ENCODE measurements around the gene CXXC4. TPM values are rescaled to one million over a fixed set of nuclear protein-coding genes. Genes with fewer than 3 reads are reported as not detected.

The CXXC4 gene
- total RNA-seq: not detected in 2 replicates

DNA sequence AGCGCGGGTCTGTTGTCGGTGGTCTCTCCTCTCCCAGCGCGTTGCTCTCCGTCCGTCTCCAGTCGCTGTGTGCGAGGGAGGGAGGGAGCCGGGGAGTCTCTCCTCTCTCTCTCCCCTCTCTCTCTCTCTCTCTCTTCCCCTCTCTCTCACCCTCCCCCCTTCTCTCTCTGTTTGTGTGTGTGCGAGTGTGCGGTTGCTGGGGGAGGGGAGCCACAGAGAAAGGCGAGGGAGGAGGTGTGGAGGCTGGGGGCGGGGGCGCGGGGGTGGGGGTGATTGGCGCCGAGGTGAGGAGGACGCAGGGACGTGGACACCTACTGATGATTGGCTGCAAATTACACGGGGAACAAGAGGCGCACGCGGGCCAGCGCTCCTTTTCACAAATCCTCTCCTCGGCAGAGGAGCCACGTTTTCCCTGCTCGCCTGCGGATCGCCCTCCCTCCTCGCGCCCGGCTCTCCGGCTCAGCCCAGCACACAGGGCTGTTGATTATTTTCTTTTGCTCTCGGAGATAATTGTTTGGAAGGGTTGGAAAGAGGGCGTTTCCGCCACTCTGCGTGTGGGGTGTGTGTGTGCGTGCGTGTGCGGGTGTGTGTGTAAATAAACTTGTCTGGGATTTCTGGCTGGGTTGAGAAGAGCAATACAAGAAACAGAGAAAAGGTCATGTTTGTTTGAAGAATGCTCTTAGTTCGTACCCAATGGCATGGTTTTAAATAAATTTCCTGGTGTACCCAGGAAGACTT is at the start of gene CXXC4:
TSS of gene CXXC4 (minus strand) at position 73 of the 738 bp plus-strand sequence. CDS start 3,092 bp downstream, outside the sequence.
- intact Hi-C loops (cut with micrococcal nuclease): loop anchor here (5.0 to 10.0 kb wide), 2 partner anchors 652 to 980 kb away; partner anchors contain the start of genes PPA2 and TET2

DNA sequence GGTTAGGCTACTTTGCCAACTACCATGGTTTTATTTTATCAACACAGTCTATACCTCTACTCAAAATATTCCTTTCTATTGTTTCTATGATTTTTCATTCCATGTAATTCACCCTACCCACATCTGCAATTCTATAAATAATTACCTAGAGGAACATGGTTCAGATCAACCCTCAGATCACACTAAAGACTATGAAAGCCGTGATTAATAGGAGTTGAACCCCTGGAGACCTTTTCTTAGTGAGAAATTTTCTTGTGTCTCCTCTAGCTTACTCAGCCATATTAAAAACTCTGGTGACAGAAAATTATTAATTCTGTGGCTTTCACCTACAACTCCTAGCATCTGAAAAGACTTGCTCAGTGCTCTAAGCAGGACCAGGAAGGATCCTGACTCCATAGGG is 38.5 kb upstream of the CXXC4 start:
- intact Hi-C loops (cut with micrococcal nuclease): no loop called here

DNA sequence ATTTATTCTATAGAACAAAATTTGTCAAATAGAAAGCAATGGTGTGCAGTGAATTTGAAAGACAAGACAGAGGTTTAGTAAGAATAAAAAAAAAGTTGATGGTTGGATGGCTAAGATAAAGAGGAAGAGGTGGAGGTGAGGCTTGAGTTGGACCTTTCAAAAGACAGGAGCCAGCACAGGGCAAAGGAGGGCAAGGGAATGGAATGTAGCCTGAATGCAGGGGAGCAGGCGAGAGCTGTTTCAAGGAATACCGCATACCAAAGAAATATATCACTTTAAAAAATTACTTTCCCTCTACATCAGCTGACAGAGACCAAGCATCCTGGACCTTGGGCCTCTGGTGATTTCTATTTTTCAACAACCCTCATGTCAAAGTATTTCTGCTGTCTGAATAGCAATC is 38.0 kb upstream of the CXXC4 start:
- intact Hi-C loops (cut with micrococcal nuclease): no loop called here

DNA sequence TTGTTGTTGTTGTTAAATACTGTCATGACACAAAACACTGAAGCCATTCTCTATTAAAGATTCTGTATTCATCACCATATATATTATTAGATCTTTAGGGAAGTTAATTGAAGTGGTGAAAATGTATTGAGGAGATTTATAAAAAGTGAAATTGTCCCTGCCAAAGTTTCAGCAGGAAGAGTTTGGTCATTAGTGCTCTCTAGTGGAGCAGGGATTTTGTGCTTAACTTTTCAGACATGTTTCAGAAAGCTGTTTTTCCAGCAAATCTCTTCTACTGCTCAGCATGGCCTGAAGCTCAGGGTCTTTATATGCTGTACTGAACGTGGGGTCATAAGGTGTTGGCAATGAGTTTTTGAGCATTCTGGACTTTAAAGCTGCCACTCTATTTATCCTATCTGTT is 36.7 kb upstream of the CXXC4 start:
- intact Hi-C loops (cut with micrococcal nuclease): no loop called here

DNA sequence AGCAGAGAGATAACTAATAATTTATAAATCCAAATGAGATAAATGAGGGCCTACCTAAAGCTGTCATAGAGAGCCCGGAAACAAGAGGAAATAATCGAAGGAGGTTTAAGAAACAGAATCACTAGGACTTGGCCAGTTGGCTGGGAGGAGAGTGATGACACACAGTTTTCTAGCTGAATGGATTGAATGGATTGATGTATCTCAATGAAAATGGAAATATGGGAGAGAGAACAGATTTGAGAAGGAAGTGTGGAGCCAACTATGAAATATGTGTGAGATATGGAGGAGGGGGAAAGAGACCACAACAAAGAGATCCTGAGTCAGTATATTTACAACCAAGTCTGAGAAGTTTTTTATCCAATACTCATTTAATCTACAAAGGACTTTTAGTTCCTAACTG is 35.7 kb upstream of the CXXC4 start:
- intact Hi-C loops (cut with micrococcal nuclease): no loop called here

DNA sequence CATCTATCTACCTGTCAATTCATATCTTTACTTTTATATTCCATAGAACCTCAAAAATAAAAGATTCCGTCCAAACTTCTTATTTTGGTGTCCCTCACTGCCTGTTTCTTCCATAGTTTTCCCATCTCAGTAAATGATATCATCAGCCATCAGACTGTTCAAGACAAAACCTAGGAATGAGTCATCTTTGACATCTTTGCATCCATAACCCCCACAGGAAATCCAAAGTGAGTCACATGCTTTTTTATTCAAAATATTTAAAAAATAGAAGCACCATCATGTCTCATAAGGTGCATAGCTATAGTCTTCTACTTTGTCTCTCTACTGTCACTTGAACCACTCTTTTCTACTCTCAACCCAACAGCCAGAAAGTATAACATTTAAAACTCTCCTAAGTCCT is 29.9 kb upstream of the CXXC4 start:
- intact Hi-C loops (cut with micrococcal nuclease): no loop called here

DNA sequence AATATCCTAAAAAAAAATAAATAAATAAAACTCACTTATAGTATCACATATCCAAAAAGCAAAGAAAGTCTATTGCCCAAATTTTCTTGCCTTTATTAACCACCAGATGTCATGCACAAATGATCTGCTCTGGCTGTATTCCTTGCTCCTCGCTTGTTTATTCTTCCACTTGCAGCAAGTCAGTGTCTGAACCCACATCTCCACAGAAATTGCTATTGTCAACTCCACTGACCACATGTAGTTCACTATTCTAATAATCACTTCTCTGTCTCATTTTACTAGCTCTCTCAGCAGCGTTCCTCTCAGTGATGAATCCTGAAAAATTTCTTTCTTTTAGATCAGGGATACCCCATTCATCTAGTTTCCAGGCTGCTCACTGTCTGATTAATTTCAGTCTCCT is 29.3 kb upstream of the CXXC4 start:
- intact Hi-C loops (cut with micrococcal nuclease): no loop called here

DNA sequence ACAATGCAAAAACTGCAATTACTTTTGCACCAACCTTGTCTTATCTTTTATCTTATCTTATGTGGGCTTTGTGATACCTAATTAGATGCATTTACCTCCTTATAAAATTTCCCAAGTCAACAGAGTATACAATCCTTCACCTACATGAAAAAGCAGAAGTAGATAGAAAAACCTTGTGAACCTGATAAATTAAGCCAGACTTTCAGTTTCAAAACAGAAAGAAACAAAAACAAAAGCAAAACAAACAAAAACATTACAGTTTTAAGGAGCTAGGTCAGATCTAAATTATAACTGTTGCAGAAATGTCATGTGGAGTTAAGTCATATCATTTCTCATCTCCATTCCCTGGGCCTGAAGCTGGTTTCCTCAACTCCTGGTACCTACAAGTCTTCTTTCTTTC is 24.9 kb upstream of the CXXC4 start:
- intact Hi-C loops (cut with micrococcal nuclease): no loop called here

DNA sequence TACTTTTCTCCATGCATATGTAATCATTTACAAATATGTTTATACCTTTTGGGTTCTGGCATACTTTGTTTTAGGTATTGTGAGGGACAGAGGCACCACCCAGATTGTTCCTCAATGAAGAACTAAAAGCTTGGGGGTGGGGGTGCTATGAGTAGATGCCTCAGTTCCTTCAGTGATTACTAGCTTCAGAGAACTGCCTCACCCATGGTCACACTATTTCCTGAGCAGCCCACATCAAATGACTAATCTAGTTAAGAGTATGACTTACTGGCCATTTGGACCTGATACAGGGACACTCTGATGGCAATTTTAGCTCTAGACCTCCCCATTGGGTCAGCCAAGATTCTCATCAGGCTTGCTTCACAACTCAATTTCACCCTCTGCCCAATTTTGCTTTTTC is 22.2 kb upstream of the CXXC4 start:
- intact Hi-C loops (cut with micrococcal nuclease): no loop called here

DNA sequence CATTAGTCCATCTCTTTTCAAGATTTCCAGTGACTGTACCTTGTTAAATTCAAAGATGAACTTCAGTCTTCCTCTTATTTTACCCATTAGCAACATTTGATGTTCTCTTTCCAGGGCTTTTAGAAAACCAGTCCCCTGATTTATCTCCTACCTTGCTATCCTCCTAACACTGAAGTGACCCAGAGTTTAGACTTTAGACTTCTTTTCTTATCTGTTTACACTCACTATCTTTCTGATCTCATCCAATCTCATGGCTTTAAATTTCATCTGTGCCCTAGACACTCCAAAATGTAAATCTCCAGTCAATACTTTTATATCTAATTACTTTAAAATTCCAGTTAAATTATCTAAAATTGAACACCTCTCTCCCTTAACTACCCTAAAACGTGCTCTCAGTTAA is 13.5 kb upstream of the CXXC4 start:
- intact Hi-C loops (cut with micrococcal nuclease): no loop called here

DNA sequence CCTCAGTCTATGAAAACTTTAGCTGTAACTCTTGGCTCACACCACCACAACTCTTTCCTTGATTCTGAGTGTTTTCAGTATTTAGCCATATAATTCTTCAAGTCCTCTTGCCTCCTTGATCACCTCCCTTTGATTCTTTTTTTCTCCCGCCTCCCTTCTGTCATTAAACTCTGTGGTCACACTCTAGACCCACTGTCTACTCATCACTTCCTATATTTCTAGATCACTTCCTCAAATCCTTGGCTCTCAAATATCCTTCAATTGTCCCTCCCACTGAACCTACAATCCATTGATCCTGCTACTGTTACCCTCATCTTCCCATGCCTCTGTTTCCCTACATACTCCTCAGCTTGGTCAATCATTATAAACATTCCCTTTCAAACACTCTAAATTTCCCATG is 12.4 kb upstream of the CXXC4 start:
- intact Hi-C loops (cut with micrococcal nuclease): no loop called here

DNA sequence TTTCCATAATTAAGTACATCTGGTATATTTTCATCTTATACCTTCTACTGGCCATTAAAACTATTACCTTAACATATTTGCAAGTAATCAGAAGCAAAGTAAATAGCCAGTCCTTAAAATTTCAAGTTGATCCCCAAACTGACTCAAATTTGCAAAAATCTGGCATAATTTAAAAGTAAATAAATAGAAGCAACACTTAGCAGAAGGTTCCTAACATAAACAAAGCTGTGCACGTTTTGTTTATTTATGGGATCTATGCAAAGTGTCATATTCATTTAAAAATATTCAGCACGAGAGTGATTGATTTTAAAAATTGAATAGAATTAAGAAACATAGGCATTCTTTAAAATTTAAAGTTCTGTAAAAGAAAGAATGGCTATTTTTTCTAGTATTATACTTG is 9.8 kb upstream of the CXXC4 start:
- intact Hi-C loops (cut with micrococcal nuclease): no loop called here

DNA sequence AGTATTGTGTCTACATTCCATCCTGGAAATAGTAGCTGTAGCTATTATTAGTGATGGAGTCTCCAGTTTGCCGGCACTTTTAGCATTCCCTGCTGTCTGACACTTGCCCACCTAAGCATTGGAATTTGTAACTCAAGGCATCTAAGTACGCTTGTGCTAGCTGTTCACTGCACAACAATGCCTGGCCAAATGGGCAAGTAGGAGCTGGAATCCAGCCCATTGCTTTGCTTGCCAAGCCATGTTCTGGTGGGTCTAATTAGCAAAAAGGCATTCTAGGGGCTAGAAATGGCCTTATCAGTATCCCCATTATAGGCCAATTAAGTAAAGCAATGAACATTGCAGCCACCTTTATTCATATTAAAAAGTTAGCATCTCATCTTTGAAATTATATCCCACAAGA is 7.8 kb upstream of the CXXC4 start:
- intact Hi-C loops (cut with micrococcal nuclease): no loop called here

DNA sequence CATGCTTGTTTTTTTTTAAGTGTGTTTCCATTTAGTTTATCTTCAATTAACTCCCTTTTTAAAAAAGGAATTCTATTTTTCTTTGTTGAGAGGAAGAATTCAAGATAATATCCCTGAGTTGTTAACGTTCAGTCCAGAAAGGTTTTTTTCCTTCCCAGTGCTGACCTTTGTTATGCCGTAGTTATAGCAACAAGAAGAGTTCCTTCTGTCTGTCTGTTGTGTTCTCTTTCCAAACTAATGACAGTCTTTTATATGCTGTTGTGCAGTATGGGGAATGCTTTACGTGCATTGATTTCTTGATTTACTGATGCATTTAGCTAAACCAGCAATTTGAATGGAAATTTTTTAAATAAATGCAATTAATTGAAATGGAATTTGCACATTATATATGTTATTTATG is 6.6 kb upstream of the CXXC4 start:
- intact Hi-C loops (cut with micrococcal nuclease): no loop called here

DNA sequence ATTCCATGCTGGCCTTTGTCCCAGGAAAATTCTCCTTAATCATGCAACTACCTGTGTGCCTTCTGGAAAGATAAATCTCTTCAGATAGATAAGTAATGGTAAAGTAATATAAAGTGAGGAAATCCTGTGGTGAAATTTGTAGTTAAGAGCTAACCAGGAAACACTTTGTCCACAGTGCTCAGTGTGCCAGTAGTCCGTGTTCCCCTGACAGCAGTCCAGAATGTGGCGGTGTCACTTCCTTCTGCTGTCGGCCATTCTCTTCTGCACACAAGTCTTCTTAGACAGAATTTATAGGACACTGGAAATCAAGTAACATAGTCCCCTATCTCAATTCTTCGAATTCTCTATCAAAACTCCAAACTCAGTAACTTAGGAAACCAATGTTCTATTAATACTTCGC is 5.7 kb upstream of the CXXC4 start:
- intact Hi-C loops (cut with micrococcal nuclease): no loop called here

DNA sequence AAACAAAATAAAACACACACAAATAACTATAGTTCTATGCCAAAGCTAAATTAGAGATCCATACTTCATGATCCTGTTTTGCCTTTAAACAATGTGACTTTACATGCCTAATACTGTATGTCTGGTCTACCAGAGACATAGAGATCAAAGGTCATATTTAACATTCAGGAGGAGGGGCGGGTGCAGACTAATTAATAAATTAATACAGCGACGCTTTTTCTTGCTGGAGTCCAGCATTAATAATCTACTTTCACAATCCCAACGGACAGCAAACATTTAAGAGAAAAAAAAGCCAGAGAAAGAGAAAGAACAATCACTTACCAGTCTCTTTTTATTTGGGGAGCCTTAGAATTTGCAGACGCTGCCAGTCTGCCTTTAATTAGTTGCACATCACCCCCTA is 509 bp downstream of the CXXC4 start:
- intact Hi-C loops (cut with micrococcal nuclease): loop anchor here (5.0 to 10.0 kb wide), 2 partner anchors 653 to 981 kb away; partner anchors contain the start of genes PPA2 and TET2

DNA sequence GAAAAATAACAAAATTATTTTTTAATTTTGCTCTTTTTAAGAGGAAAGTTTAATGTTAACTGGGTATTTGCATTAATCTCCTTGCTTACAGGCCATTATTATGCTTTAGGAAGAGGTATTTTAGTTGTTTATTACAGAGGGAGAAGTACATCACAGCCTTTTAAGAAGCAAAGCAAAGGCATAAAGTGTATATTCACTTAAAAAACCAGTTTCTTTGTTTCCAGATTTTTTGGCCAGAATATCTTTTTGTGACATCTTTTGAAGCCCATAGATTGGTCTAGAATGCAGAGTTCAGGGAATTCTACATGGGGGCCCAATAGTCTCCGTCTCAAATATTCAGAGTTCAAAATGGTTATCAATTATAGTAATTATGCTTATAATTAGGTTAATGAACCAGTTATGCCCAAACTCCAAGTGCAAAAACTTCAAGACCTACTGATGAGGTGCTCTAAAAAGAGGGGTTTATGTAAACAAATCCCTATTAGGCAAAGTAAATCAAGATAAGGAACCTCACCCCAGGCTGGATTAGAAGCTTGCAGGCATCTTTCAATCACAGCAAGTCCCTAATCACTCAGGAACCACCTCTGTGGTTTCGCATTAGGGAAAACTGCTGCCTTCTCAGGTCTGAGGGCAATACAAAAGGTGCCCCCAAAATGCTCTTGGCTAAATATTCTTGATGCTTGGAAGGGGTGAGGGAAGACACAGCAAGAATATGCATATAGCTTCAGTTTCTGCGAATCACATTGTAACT is 1.4 kb downstream of the CXXC4 start:
- intact Hi-C loops (cut with micrococcal nuclease): loop anchor here (5.0 to 10.0 kb wide), 2 partner anchors 654 to 982 kb away; partner anchors contain the start of genes PPA2 and TET2

DNA sequence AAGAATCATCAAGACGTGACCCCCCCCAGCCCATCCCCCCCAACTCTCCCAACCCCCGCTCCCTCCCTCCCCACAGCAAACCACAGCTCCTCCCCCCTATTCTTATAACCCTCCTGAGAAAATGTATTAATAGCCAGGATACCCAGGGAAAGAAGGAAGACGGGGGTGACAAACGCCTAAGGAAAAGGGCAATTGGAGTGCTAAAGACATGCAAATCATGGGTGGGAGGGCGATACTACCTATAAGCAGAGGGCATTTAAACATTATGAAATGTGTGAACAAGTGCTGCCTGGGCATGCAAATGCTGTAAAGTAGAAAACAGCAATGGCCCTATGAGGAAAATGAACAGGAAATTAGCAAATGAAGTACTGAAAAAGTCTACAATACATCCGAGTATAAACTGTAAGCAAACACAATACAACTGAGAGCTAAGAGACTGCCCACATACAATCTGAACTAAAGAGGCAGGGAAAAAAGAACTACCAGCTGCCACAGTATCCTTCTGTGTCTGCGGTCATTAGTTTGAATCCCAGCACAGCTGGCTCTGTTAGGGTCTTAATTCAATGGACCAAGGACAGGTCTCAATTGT is 2.4 kb downstream of the CXXC4 start:
- intact Hi-C loops (cut with micrococcal nuclease): loop anchor here (5.0 to 10.0 kb wide), 2 partner anchors 655 to 983 kb away; partner anchors contain the start of genes PPA2 and TET2

DNA sequence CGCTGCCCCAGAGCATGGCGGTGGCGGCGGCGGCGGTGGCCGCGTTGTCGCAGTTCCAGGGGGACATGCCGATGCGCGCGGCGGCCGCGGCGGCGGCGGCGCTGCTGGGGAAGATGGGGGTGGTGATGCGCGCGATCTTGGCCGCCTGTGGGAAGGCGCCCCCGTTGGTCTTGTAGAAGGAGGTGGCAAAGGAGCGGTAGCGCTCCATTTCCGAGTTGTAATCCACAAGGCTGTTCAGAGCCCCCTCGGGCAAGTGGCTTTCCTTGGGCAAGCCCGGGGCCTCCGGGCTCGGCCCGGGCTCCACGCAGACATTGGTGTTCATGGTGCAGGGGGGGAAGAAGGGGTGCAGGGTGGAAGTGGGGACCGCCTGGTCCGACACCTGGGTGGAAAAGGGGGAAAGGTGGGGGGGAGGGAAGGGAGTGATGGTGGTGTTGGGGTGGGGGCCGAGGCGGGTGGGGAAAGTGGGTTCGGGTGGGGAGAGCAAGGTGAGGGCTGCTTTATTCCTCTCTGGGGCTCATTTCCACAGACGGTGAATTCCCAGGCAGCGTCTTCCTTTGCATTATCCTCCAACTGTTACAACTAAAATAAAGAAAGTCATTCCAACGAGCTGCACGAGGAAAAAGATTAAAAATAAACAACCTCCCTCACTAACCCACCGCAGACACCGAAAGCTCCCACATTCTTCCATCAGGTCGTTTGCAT is 3.1 kb downstream of the CXXC4 start:
- intact Hi-C loops (cut with micrococcal nuclease): loop anchor here (5.0 to 10.0 kb wide), 2 partner anchors 656 to 983 kb away; partner anchors contain the start of genes PPA2 and TET2

DNA sequence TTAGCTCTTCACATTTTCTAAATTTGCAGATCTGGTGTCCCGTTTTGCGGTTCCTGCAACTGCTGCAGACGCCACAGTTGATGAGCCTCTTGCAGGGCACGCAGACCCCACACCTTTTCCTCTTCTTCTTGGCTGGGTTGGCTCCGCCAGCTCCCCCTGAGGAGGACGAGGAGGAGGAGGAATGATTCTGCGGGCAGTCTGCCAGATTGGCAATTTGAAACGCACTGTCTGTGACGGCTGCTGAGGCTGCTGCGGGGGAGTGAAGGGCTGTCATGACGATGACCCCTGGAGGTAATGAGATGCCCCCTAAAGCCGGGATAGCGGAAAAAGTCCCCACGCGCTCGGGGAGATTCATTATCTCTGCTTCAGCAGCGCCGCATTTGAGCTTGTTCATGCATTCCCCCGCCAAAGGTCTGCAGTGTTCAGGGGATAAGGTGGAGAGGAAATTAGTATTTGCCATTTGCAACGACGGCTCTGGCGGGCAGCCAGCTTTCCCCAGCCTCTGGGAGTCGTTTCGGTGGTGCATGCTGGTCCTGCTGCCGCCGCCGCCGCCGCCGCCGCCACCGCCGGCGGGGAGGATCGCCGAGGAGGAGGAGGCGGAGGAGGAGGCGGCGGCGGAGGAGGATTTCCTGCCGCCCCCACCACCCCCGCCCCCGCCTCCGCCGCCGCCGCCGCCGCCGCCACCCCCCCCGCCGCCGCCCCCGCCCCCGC is 3.8 kb downstream of the CXXC4 start:
- intact Hi-C loops (cut with micrococcal nuclease): loop anchor here (5.0 to 10.0 kb wide), 2 partner anchors 656 to 984 kb away; partner anchors contain the start of genes PPA2 and TET2
